Omental fat pad (tissue), 4 donors: ENCODE measurements around the gene MUC5AC. TPM values are rescaled to one million over a fixed set of nuclear protein-coding genes. Genes with fewer than 3 reads are reported as not detected.

Experiments
- ATAC-seq: fragments of 150-250 bp; one replicate; pipeline ENCODE4 v1.9.1; 2016; ENCODE audit warnings: mild to moderate bottlenecking, moderate library complexity; ENCODE audit not compliant: low FRiP score
- DNase-seq: peaks from one replicate; pipeline ENCODE4 v3.0.0-alpha.2; 2019; ENCODE audit warnings: low spot score
- CTCF ChIP-seq, 3 donors: fragments of 450-650 bp; IDR thresholded peaks; one replicate each; pipeline ENCODE4 v1.5.1; 2016 to 2017; ENCODE audit warnings: antibody characterized with exemption in 3 of 3, mild to moderate bottlenecking in 3 of 3, moderate library complexity in 2 of 3
- total RNA-seq, 4 donors: library from RNA; depleted of rRNA; stranded (reverse); fragments of >200 nt; gene quantifications; one replicate each; pipeline ENCODE4 v1.1.0, GENCODE V29; 2016

MUC5AC gene
- total RNA-seq, 4 donors from 2014 or later: not detected

- ATAC-seq (no peak), DNase-seq (no peak)
- no peak for TF ChIP-seq CTCF (IDR thresholded peaks at IDR 0.05)
Observed at GRCh38 chr11:1117992-1118391, 39.8 kb upstream of the MUC5AC start.

DNA sequence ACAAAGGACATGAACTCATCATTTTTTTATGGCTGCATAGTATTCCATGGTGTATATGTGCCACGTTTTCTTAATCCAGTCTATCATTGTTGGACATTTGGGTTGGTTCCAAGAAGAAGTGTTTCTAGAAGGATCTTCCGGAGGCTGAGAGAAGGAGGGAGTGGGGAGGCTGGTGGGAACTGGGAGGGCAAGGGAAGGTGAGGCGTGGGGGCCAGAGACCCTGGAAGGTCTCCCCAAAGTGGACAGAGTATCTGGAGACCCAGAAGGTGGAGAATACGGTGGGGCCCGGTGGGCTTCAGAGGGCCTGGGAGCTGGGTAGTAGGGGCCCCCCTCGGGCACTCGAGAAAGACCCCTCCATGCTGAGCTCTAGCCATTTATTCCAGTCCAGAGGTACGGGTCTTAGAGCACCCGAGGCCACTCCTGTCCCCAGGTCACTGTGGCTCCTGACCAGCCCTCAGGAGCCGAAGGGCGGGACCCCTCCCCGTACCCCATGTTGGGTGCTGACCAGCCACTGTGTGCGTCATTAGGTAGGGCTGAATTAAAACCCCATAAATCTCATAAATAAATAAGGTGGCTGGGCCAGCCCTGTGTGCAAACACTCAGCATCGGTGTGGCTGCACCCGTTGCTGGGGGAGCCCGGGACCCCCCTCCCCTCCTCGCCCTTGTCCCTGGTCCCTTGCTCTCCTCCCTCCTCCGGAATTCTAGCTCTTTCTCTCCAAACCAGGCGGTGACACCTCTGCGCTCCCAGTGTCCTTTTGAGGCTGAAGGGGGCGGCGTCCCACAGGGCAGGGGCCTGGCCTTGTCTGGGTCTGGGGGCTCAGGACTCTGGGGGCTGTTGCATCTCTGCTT lies 38.8 kb upstream of the MUC5AC start:
- TF ChIP-seq CTCF (IDR thresholded peaks at IDR 0.05): no peak
- DNase-seq (peak; percentile 6), ATAC-seq (no peak)

- ATAC-seq (no peak), DNase-seq (no peak)
- no peak for TF ChIP-seq CTCF (IDR thresholded peaks at IDR 0.05)
Observed at GRCh38 chr11:1119604-1120146, 38.1 kb upstream of the MUC5AC start.

- TF ChIP-seq CTCF (IDR thresholded peaks at IDR 0.05): no peak
- DNase-seq (peak; percentile 14), ATAC-seq (no peak)
Observed at GRCh38 chr11:1120532-1121330, 37.0 kb upstream of the MUC5AC start.

DNA sequence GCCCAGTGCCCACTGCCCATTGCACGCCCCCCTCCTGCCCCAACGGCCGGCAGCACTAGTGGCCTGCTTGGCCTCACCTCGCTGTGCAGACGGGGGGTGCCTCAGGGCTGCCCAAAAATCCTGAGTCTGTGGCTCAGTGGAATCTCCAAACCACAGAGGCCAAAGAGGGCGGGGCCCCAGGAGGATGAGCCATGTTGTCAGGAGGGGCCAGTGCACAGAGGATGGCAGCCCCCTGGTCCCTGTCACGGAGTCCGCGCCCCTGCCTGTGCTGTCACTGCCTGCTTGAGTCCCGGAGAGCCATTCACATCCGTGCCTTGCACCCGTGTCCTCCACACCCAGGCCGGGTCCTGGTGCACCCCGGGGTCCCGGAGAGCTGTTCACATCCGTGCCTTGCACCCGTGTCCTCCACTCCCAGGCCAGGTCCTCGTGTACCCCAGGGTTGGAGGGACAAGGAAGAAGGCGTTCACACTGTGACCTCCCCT lies 36.4 kb upstream of the MUC5AC start:
- no peak for ATAC-seq
- TF ChIP-seq CTCF (IDR thresholded peaks at IDR 0.05): no peak
- peak; percentile 13 for DNase-seq

DNA sequence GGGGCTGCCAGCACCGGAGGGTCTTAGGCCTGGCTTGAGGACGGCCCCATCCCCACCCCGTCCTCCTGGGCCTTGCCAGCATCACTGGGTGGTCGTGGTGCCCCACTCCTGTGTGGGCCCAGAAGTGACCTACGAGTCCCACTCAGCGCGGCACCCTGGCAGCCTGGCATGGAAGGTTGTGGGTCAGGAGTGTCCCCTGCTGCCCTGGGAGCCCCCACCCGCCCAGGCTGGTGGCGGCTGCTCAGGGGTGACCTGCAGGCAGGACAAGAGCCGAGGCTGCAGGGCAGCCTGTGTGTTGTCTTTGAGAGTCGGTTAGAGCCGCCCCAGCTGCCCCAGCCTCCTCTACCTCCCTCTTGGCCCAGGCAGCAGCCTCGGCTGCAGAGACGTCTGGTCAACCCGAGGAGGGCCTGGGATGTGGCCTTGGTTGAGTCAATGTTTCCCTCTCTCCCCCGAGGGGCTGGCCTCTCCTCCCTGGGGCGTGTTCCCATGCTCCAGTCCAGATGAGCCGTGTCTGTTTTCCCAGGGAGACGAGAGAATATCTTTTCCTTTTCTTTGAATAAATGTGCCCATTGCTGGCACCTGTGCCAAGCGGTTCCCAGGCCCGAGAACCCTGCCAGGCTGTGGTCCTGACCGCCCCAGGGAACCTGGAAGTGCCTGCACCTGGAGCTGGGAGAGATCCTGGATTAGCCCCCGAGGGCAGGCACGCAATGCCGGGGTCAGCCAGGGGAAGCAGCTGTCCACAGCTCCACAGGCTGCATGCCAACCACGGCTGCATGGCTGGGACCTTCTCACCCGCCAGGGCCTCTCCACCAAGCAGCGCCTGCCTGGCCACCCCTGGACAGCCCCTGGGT lies 35.7 kb upstream of the MUC5AC start:
- TF ChIP-seq CTCF (IDR thresholded peaks at IDR 0.05): no peak
- DNase-seq (peak; percentile 6), ATAC-seq (no peak)
